NCI-H128 (cell line): ENCODE data around the gene STK16.
"Not testable (repeated sequence)": the region's sequence is repeated elsewhere in the genome, so short reads cannot be mapped to it uniquely, and the experiment has no call there.

Experiments used
- DNase-seq: peaks from one replicate; lab custom pipeline; 2025; ENCODE audit not compliant: unreplicated experiment; lab: John Stamatoyannopoulos, UW

STK16 gene

DNA sequence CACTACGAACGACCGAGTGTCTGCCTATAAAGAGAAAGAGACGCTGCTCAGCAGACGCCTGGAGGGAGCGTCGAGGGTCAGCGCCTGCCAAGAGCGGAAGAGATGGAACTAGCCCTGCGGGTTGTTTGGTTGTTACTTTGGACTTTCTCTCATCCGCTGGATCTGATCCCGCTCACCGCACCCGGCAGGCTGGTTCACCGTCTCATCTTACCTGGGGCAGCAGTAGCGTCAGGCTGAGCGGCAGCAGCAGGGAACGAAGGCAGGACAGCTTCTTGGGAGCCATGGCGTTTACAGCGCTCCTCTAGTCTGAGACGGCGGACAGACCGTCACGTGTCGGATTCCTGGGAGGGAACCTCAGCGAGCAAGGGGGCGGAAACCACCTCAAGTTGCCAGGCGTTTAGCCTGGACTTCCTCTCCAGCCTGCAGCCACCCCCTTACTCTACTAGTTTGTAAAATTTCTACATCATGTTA, 2.0 kb upstream of the STK16 start:
- no peak for DNase-seq

DNA sequence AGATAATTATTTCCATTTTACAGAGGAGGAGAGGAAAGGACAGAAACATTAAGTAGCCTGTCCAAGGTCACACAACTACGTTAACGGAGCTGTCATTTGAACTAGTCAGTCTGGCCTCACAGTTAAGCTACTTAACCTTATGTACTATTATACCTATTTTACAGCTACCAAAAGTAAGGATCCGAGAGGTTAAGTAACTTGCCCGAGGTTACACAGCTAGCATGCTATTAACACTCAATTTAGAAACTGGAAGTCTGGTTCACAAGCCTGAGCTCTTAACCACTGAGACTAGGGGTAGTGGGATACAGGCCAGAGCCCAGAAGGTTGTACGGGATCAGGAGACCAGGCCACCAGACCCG, 511 bp upstream of the STK16 start:
- no peak for DNase-seq

DNA sequence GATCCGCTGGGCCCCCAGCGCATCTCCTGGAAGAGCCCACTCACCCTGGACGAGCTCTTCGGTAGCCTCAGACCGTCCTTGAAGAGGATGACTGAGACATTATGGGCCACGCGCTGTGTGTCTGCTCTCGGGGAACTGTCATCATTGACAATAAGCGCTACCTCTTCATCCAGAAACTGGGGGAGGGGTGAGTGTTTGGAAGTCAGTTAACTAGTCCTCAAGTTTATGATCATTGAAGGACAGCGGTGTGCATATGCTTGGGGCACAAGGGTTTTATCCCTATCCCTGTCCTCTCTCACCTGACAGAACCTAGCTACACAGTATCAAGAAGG, 586 bp downstream of the STK16 start:
- no peak for DNase-seq

DNA sequence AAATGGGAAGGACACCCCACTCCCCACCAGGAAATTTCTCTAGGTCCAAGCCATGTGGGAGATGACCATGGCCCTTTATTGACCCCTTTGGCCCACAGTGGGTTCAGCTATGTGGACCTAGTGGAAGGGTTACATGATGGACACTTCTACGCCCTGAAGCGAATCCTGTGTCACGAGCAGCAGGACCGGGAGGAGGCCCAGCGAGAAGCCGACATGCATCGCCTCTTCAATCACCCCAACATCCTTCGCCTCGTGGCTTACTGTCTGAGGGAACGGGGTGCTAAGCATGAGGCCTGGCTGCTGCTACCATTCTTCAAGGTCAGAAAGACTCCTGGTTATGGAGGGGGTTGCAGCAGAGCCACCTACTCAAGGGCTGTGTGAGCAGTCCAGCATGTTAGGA, 1.3 kb downstream of the STK16 start:
- DNase-seq = no peak

DNA sequence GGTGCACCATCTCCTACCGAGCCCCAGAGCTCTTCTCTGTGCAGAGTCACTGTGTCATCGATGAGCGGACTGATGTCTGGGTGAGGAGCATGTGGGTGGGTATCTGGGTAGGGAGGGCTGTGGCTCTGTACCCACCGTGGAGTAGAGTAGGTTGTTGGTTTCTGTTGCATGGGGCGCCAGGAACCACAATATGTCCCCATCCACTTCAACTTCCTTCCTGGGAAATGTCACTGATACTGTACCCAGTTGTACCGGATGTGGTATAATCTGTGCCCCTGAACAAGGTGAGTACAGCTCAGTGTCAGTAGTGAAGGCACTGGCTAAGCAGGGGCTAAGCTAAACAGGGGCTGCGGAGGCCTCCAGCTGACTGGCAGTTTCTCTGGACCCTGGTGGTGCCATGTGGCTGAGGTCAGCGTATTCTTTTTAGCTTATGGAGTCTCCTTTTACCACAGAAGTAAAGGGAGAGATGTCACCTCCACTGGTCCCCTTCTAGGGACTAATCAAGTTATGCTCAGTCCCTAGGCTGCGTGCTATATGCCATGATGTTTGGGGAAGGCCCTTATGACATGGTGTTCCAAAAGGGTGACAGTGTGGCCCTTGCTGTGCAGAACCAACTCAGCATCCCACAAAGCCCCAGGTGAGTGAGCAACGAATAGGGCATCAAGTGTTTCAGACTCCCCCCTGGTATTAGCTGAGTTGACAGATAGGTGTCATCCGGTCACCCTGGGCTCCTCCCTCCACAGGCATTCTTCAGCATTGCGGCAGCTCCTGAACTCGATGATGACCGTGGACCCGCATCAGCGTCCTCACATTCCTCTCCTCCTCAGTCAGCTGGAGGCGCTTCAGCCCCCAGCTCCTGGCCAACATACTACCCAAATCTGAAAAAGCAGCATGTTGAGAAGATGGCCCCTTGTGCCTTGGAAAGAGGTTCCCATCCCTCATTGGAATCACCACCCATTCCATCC, 2.7 kb downstream of the STK16 start:
- DNase-seq = no peak

DNA sequence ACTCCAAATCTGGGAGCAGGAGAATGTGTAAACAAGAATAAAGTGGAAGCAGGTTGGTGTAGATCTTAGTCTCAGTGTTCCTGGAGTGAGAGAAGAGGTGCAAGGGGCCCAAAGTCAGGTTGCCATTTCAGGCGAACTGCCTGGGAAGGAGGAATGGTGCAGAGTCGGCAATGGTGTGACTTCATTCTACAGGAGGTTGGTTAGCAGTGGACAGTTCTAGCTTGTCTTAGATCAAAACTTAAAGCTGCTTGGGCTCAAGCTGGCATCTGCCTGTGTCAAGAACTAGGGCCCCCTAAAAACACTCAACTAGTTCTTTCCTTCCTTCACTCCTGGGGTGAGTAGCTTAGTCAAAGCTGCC, 3.5 kb downstream of the STK16 start:
- DNase-seq = no peak

DNA sequence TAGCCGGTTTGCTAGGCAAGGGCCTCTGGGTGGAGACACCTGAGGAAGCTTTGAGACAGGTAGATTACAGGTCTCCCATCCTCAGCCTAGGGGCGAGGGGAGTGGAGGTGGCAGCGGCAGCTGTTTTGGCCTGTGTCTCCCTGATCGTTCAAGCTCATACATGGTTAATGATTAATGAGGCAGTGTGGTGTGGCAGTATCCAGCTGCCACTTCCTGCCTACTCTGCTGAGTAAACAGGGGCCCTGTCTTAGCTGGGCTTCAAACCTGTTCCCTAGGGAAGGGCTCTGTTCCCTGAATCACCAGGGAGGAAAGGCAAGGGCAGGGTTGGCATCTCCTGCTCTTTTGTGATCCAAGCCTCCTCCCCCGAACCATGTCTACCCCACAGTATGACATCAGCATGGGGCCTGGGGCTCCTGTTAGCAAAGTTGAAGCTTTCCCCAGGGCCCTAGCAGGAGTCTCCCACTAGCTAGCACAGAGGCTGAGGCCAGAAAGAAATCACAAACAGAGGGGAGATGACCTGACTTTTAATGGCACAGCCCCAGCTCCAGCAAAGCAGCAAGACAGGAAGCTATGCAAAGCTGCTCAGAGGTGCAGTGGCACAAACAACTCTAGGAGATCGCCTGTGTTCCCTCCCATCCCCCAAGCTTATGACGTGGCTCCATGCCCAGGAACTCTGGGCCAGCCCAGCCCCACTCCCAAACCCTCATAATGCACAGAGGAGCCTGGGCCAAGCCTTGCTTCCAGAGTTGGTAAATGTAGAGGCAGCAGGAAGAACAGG, 4.1 kb downstream of the STK16 start:
- DNase-seq = no peak

DNA sequence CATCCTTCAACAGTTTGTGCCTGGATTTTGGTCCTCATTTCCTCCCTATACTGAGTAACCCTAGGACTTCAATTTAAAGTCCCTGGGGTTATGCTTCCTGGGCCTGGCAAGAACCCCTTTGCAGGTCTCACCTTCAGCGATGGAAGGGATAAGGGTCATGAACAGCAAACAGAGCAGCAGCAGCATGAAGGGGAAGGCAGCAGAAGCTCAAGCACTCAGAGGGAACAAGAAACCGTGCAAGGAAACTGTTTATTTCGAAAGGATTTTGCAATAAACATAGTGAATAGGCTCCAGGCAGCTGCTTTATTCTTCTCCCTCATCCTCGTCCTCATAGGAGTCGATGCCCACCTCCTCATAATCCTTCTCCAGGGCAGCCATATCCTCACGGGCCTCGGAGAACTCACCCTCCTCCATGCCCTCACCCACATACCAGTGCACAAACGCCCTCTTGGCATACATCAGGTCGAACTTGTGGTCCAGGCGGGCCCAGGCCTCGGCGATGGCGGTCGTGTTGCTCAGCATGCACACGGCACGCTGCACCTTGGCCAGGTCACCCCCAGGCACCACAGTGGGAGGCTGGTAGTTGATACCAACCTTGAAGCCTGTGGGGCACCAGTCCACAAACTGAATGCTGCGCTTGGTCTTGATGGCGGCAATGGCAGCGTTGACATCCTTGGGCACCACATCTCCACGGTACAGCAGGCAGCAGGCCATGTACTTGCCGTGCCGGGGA, 4.9 kb downstream of the STK16 start:
- no peak for DNase-seq

DNA sequence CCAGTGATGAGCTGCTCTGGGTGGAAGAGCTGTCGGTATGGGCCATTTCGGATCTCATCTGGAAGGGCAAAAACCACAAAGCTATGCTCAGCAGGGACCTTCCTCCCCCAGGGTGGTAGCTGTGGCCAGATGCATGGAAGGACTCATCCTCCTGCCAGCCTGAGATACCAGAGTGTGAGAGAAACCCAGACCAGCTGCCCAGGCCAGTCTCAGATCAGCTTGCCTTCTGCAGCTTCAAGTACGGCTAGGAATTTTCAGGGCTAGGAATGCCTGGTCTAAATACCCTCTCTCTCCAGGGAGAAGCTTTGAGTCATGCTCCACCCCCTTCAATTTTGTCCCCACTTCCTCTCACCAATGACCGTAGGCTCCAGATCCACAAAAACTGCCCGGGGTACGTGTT, 6.4 kb downstream of the STK16 start:
- DNase-seq = no peak

DNA sequence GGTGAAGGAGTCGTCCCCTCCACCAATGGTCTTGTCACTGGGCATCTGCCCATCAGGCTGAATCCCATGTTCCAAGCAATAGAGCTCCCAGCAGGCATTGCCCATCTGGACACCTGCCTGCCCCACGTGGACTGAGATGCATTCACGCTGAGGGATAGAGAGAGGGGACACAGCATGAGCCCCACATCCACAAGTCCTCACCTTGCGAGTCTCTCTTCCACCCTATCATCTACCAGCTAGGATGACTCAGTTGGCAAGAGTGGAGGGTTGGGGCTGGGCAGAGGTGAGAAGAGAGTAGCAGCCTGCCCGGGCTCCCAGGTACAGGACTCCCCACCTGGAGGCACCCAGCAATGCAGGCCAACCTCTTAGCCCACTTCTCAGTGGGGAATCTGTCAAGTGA, 6.8 kb downstream of the STK16 start:
- no peak for DNase-seq

DNA sequence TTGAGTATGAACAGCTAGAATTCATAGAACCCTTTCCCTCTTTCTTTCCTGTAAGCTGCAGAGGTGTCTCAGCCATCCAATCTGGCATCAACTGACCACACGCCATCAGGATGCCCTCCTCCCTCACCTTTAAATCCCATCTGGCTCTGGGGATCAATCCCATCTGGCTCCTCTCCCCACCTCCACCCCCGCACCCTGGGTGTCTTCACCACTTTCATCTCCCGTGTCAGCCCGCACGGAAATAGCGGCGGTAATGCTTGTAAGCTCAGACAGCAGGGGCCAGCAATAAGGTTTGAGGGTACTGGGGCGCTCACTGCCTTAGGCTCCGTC, 7.3 kb downstream of the STK16 start:
- DNase-seq = no peak

DNA sequence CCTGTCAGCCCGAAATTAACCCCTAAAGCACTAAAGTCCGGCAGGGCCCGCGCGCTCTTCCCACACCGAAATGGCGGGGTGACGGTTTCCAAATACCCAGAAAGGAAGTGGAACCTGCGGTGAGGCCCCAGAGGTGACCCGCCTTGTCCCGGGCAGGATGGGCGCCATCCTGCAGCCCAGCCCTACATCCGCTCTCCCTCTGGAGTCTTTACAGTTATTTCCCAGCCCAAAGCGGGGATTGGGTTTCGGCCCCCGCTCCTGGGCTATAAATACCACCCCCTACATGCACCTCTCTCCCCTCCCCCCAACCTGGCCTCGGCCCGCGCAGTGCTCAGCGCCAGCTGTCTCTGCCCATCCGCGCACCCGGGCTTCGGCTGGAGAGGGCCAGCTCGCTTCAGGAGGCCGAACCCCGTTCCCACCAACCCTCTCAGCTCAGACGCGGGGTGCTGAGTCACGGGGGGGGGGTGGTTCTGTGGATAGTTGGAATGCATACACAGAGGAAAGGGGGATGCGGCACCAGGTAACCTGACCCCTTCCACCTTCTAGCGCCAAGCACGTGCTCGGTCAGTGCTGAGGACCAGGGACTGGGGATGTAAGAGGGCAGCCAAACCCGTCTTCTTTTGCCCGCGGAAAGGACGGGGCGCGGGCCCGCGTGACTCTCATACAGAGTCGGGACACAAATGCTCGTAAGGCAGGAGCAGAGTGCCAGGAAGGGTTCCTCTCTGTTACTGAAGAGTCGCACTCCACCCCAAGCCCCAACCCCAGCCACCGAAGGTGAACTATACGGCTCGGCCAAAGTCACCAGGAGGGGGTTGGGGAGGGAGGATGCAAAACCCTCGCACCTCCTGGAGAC, 7.8 kb downstream of the STK16 start, which contains the start of gene TUBA4B:
Gene TUBA4B (plus strand): TSS at position 344 of the 853 bp plus-strand sequence. CDS start 165 bp downstream, at position 509.
- no peak for DNase-seq

DNA sequence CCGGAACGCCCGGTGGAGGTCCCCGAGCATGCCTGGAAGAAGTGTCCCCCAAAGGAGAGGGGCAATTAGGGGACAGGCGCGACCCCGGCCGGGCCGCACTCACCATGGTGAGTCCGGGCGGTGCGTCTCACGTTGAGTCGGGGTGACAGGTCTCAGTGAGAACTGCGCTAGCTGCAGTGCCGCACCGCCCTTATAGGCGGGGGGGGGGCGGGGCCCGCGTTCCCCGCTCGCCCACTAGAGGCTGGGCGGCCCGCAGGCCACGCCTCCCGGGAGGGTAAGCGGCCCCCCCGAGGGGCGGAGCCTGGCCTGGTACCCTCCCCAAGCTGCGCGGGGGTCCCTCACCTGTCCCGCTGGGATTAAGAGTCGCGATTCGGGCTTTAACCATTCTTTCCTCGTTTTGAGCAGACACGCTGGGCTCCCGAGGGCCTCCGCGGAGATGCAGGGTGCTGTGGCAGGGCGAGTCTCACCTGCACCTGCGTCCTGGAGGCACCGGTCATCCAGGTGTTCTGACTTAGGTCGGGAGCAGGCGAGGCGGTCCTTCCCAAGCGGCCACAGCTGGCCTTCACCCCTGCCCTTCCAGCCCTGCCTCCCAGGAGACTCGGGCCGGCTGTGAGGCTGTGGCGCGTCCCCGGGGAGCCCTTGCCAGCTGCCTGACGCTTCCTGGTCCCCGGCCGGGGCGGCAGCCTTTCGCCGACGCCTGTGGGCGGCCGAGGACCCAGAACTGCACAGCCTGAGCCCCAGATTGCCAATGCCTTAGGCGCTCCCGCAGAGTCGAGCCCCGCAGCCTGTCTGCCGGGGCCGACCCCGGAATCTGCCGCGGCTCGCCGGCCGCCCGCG, 8.7 kb downstream of the STK16 start, which contains the start of gene TUBA4A:
Gene TUBA4A (minus strand): TSS at position 166 of the 837 bp plus-strand sequence. CDS start 60 bp downstream, at position 106.
- DNase-seq = peak; percentile 59

DNA sequence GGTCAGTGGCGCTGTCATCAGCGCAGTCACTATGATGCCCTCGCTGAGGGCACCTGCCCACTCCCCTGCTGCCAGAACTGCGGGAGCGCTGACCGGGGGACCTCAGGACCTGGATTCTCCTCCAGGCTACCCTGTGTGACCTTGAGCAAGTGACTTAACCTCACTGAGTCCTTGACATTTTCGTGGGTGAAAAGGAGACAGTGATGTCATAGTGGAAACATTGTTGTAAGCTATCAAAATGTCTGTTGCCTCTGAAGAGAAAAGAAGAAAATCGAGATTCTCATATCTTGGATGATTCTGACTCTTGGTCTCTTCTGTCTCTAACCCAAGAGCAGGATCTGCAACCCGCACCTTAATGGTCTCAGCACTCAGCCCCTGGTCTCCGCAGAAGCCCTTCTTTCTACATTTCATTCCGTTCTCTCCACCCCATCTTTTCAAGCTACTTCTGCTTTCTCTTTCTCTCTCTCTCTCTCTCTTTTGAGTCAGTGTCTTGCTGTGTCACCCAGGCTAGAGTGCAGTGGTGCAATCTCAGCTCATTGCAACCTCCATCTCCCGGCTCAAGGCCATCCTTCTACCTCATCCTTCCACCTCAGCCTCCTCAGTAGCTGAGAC, 9.4 kb downstream of the STK16 start:
- DNase-seq = no peak

DNA sequence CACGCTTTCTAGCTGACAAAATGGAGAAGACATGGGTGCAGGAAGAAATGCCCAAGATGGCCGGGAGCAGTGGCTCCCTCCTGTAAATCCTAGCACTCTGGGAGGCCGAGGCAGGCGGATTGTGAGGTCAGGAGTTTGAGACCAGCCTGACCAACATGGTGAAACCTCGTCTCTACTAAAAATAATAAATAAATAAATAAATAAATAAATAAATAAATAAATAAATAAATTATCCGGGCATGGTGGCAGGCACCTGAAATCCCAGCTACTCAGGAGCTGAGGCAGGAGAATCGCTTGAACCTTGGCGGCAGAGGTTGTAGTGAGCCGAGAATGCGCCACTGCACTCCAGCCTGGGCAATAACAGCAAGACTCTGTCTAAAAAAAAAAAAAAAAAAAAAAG, 13.7 kb downstream of the STK16 start:
- not testable (repeated sequence) for DNase-seq

DNA sequence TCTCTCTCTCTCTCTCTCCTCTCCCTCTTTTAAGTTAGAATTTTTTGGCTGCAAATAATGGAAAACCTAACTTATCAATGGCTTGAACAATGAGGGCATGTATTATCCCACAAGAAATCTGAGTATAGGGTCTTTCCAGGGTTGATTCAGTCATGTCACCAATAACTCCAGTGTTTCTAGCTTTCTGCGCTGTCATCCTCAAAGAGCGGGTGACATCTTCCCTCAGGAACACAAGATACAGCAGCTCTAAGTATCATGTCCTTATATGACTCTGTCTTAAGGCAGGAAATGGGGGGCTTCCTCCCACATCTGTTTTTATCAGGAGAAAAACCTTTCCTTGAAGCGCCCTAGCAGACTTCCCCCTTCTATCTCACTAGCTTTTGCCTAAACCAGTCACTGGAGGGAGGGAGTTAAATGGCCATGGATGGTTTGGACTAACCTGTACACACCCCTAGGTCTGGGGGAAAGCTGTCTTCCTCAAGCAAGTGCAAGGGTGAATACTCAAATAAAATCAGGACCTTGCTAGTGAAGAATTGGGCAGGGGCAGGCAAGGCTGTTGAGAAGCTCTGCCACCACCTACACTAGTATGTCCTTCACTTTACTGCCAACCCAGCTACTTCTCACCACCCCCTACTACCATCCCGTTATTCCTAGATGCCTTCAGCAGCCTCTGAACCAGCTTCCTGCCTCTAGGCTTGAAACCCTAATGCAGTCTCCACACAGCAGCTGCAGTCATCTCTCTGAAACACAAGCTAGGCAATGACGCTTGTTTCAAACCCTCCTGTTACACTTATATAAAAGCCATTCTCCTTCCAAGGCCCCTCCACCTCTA, 16.0 kb downstream of the STK16 start:
- DNase-seq = no peak

DNA sequence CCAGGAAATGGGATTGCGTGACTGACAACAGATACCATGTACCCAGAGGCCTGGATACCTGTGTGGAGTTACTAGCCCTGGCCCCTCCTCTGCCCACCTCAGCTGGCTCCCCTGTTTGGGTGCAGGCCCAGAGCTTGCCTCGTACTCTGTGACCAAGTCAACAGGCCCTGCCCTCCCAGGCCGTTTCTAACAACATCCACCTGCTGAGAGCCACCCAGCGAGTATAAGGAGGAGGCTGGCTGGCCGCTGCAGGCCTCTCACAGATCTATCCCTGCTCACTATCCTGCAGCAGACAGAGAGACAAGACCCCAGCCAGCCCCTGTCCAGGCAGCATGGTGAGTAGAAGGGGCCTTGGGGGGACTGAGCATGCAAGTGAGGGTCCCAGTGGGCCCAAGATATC, 21.0 kb downstream of the STK16 start:
- DNase-seq = no peak

DNA sequence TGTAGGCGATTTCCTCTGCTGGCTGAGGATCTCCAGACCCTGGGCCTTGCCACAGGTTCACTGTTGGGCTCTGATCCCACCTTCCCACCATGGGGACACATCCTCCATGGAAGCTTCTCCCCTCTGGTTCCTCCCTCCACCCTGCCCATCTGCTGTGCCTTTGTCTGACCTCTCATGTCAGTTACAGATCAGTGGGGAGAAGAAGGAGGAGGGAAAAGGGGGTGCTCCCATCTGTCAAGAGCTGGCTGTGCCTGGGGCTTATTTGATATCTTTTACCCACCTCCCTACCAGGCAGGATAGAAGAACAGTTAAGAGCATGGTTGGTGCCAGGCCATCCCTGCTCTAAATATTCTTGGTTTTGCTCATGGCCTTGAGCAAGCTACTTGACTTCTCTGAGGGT, 21.6 kb downstream of the STK16 start:
- no peak for DNase-seq
